ACC112 (cell line): Measurements from ENCODE around the gene ALPP.
"Not testable (repeated sequence)": the region's sequence is repeated elsewhere in the genome, so short reads cannot be mapped to it uniquely, and the experiment has no call there.

ENCODE experiments used
- H2AFZ ChIP-seq: fragments of 200-600 bp; sonication (generic); one replicate; pipeline ENCODE4 v1.6.0; 2017; ENCODE audit warnings: antibody characterized with exemption, low read length; ENCODE audit not compliant: unreplicated experiment
- H3K27ac ChIP-seq: fragments of 200-600 bp; sonication (generic); 2 replicates; pipeline ENCODE4 v1.5.1; 2014; ENCODE audit warnings: low read depth, mild to moderate bottlenecking, antibody characterized with exemption, low read length, moderate library complexity
- H3K27me3 ChIP-seq: fragments of 200-600 bp; sonication (generic); 2 replicates; pipeline ENCODE4 v1.6.1; 2014; ENCODE audit warnings: mild to moderate bottlenecking, antibody characterized with exemption, low read length, moderate library complexity, mixed read lengths; ENCODE audit not compliant: insufficient read depth
- H3K36me3 ChIP-seq: fragments of 200-600 bp; sonication (generic); 2 replicates; pipeline ENCODE4 v1.6.1; 2016; ENCODE audit warnings: mild to moderate bottlenecking, antibody characterized with exemption, low read length, moderate library complexity, mixed read lengths; ENCODE audit not compliant: insufficient read depth
- H3K4me1 ChIP-seq: fragments of 200-600 bp; sonication (generic); one replicate; pipeline ENCODE4 v1.6.1; 2016; ENCODE audit warnings: low read length, mixed read lengths; ENCODE audit not compliant: insufficient read depth, unreplicated experiment, control insufficient read depth
- H3K4me3 ChIP-seq: fragments of 200-600 bp; sonication (generic); 2 replicates; pipeline ENCODE4 v1.5.1; 2014; ENCODE audit warnings: mild to moderate bottlenecking, low read depth, low read length
- H3K79me2 ChIP-seq: fragments of 200-600 bp; sonication (generic); one replicate; pipeline ENCODE4 v1.6.0; 2016; ENCODE audit warnings: low read length; ENCODE audit not compliant: control insufficient read depth, unreplicated experiment, insufficient read depth

The ALPP gene

GRCh38 chr2:232335206-232335858 lies 43.2 kb upstream of the ALPP start:
- not testable (repeated sequence) for H3K4me1 ChIP-seq, H3K4me3 ChIP-seq, H3K27ac ChIP-seq, H2AFZ ChIP-seq, H3K79me2 ChIP-seq, H3K27me3 ChIP-seq, H3K36me3 ChIP-seq

GRCh38 chr2:232335859-232336215 lies 42.7 kb upstream of the ALPP start:
- Histone ChIP-seq H3K4me1 (no peaks in the 10 kb centered on the region), H3K27ac (no peak overlapping the region), H2AFZ (no peak overlapping the region), H3K79me2 (no peaks in the 10 kb centered on the region), H3K27me3 (no peaks in the 10 kb centered on the region), H3K36me3 (no peaks in the 10 kb centered on the region), H3K4me3 (no peak overlapping the region)

- Histone ChIP-seq H3K27ac (no peak overlapping the region), H3K27me3 (no peaks in the 10 kb centered on the region), H2AFZ (no peak overlapping the region), H3K4me1 (no peaks in the 10 kb centered on the region), H3K36me3 (no peaks in the 10 kb centered on the region), H3K79me2 (no peaks in the 10 kb centered on the region), H3K4me3 (no peak overlapping the region)
Observed at GRCh38 chr2:232336241-232336736, 42.3 kb upstream of the ALPP start.

GRCh38 chr2:232336981-232337720 lies 41.4 kb upstream of the ALPP start:
- H3K36me3 ChIP-seq, result no peaks in the 10 kb centered on the region
- H3K27me3 ChIP-seq, result no peaks in the 10 kb centered on the region
- no peaks in the 10 kb centered on the region for H3K4me1 ChIP-seq
- H3K4me3 ChIP-seq, result no peak overlapping the region
- H3K79me2 ChIP-seq, result no peaks in the 10 kb centered on the region
- H2AFZ ChIP-seq, result no peak overlapping the region
- no peak overlapping the region for H3K27ac ChIP-seq

GRCh38 chr2:232338094-232338758 lies 40.3 kb upstream of the ALPP start:
- not testable (repeated sequence) for H3K4me3 ChIP-seq, H3K79me2 ChIP-seq, H3K4me1 ChIP-seq, H3K36me3 ChIP-seq, H3K27me3 ChIP-seq, H2AFZ ChIP-seq, H3K27ac ChIP-seq

- no peaks in the 10 kb centered on the region for H3K36me3 ChIP-seq
- no peaks in the 10 kb centered on the region for H3K27me3 ChIP-seq
- no peak overlapping the region for H3K4me3 ChIP-seq
- H3K79me2 ChIP-seq, result no peaks in the 10 kb centered on the region
- H3K27ac ChIP-seq, result no peak overlapping the region
- H2AFZ ChIP-seq, result no peak overlapping the region
- H3K4me1 ChIP-seq, result no peaks in the 10 kb centered on the region
Observed at GRCh38 chr2:232338759-232339106, 39.8 kb upstream of the ALPP start.

- H3K4me3 ChIP-seq, result no peak overlapping the region
- H3K36me3 ChIP-seq, result no peaks in the 10 kb centered on the region
- H3K4me1 ChIP-seq, result no peaks in the 10 kb centered on the region
- H3K79me2 ChIP-seq, result no peaks in the 10 kb centered on the region
- H3K27me3 ChIP-seq, result no peaks in the 10 kb centered on the region
- H3K27ac ChIP-seq, result no peak overlapping the region
- H2AFZ ChIP-seq, result no peak overlapping the region
Observed at GRCh38 chr2:232339121-232340081, 39.1 kb upstream of the ALPP start.

GRCh38 chr2:232340171-232340935 lies 38.2 kb upstream of the ALPP start:
- H3K27me3 ChIP-seq, result no peaks in the 10 kb centered on the region
- H3K36me3 ChIP-seq, result no peaks in the 10 kb centered on the region
- H3K27ac ChIP-seq, result no peak overlapping the region
- H3K79me2 ChIP-seq, result no peaks in the 10 kb centered on the region
- no peak overlapping the region for H2AFZ ChIP-seq
- no peak overlapping the region for H3K4me3 ChIP-seq
- H3K4me1 ChIP-seq, result no peaks in the 10 kb centered on the region

GRCh38 chr2:232341061-232341738 lies 37.4 kb upstream of the ALPP start:
- Histone ChIP-seq H3K79me2 (no peaks in the 10 kb centered on the region), H3K27ac (no peak overlapping the region), H3K4me3 (no peak overlapping the region), H3K4me1 (no peaks in the 10 kb centered on the region), H3K27me3 (no peaks in the 10 kb centered on the region), H2AFZ (no peak overlapping the region), H3K36me3 (no peaks in the 10 kb centered on the region)
